Endothelial cell of umbilical vein (primary cell): ENCODE data around the gene ATP8A2. TPM values are rescaled to one million over a fixed set of nuclear protein-coding genes. Genes with fewer than 3 reads are reported as not detected.
"Not testable (repeated sequence)": the region's sequence is repeated elsewhere in the genome, so short reads cannot be mapped to it uniquely, and the experiment has no call there.

Experiments used
- BruUV-seq: library from RNA; stranded (reverse); fragments of 400-500 nt; replicated peaks from 2 replicates; lab custom pipeline; 2021; lab: Mats Ljungman, UMichigan
- CTCF ChIA-PET: fragments of 300-600, 350-600 bp; sonication (Branson Sonifier 250); formaldehyde crosslinking; loops from one replicate; lab custom pipeline; 2021; ENCODE audit warnings: antibody characterized with exemption, inconsistent platforms; lab: Charles Lee
- POLR2A ChIA-PET: fragments of 300-600, 350-600 bp; sonication (Branson Sonifier 250); formaldehyde crosslinking; loops from one replicate; lab custom pipeline; 2021; ENCODE audit warnings: antibody characterized with exemption, inconsistent platforms; lab: Charles Lee
- DNase-seq: peaks from one replicate; pipeline ENCODE4 v3.0.0-alpha.2; 2011; ENCODE audit warnings: low read depth, low spot score
- FAIRE-seq: peaks from 2 replicates; lab custom pipeline; 2011; peaks lifted over from hg19 to GRCh38; lab: Jason Lieb, UNC
- H2AFZ ChIP-seq: 2 replicates; pipeline ENCODE4 v1.6.0; 2012; ENCODE audit warnings: low read depth, low read length, control low read depth, inconsistent platforms
- H3K27ac ChIP-seq: 2 replicates; pipeline ENCODE4 v1.5.1; 2011; ENCODE audit warnings: low read depth, mild to moderate bottlenecking, control low read depth, low read length, moderate library complexity; ENCODE audit not compliant: insufficient read depth
- H3K27me3 ChIP-seq, 2 experiments: 2 replicates each; pipeline versions ENCODE4 v1.6.0 to v1.6.1; 2011; ENCODE audit warnings: low read length in 2 of 2, mixed read lengths in 1 of 2; ENCODE audit not compliant: control insufficient read depth in 2 of 2, insufficient read depth in 2 of 2
- H3K36me3 ChIP-seq, 2 experiments: 2 replicates in 1 of 2; 3 replicates in 1 of 2; pipeline ENCODE4 v1.5.1; 2011; ENCODE audit warnings: low read length in 2 of 2, mild to moderate bottlenecking in 1 of 2, moderate library complexity in 1 of 2; ENCODE audit not compliant: control insufficient read depth in 2 of 2, insufficient read depth in 2 of 2; ENCODE audit errors: extremely low read depth in 1 of 2
- H3K4me1 ChIP-seq: 3 replicates; pipeline ENCODE4 v1.5.1; 2011; ENCODE audit warnings: mild to moderate bottlenecking, low read length; ENCODE audit not compliant: control insufficient read depth, insufficient read depth; ENCODE audit errors: extremely low read depth
- H3K4me2 ChIP-seq: 2 replicates; pipeline ENCODE4 v1.6.1; 2011; ENCODE audit warnings: low read length, control low read depth, mixed read lengths; ENCODE audit not compliant: insufficient read depth
- H3K4me3 ChIP-seq, 3 experiments: fragments of 200-600 bp in 1 of 3; sonication (generic), shearing (Covaris generic) in 1 of 3; replicated peaks in 1 of 3; 2 replicates each; pipeline ENCODE4 v1.5.1; 2011 to 2016; ENCODE audit warnings: control low read depth in 3 of 3, low read length in 3 of 3, mild to moderate bottlenecking in 2 of 3, inconsistent platforms in 1 of 3, low read depth in 1 of 3, moderate library complexity in 1 of 3; ENCODE audit not compliant: insufficient read depth in 1 of 3
- H3K79me2 ChIP-seq: 2 replicates; pipeline ENCODE4 v1.6.0; 2012; ENCODE audit warnings: low read length, inconsistent platforms; ENCODE audit not compliant: control insufficient read depth, insufficient read depth
- H3K9ac ChIP-seq: replicated peaks from 2 replicates; pipeline ENCODE3; 2011; ENCODE audit warnings: low read length, control low read depth; ENCODE audit not compliant: insufficient read depth; ENCODE audit errors: extremely low read depth
- H3K9me1 ChIP-seq: replicated peaks from 3 replicates; pipeline ENCODE4 v1.6.0; 2011; ENCODE audit warnings: mild to moderate bottlenecking, low read length; ENCODE audit not compliant: control insufficient read depth, insufficient read depth; ENCODE audit errors: extremely low read depth
- H3K9me3 ChIP-seq: replicated peaks from 2 replicates; pipeline ENCODE4 v1.5.1; 2012; ENCODE audit warnings: low read length, inconsistent platforms; ENCODE audit not compliant: control insufficient read depth, insufficient read depth
- H4K20me1 ChIP-seq: replicated peaks from 2 replicates; pipeline ENCODE3; 2011; ENCODE audit warnings: mild to moderate bottlenecking, low read length; ENCODE audit not compliant: control insufficient read depth, insufficient read depth; ENCODE audit errors: extremely low read depth
- EZH2 ChIP-seq: IDR thresholded peaks from 2 replicates; pipeline ENCODE4 v1.6.1; 2012; ENCODE audit warnings: borderline replicate concordance, low read depth, mild to moderate bottlenecking, moderate library complexity, low read length, inconsistent platforms; ENCODE audit not compliant: severe bottlenecking
- FOS ChIP-seq: IDR thresholded peaks from 2 replicates; pipeline ENCODE4 v1.6.1; 2011; ENCODE audit warnings: mild to moderate bottlenecking, low read length, moderate library complexity, borderline replicate concordance; ENCODE audit not compliant: insufficient read depth
- POLR2A ChIP-seq: IDR thresholded peaks from 2 replicates; pipeline ENCODE4 v1.6.1; 2012; ENCODE audit warnings: low read depth, mild to moderate bottlenecking, control low read depth, low read length
- POLR2AphosphoS5 ChIP-seq: IDR thresholded peaks from 2 replicates; pipeline ENCODE4 v1.6.1; 2012; ENCODE audit warnings: low read depth, mild to moderate bottlenecking, control low read depth, low read length, moderate library complexity; ENCODE audit not compliant: insufficient read depth
- dilution Hi-C: fragments of 300-500 bp; cut with MboI; formaldehyde crosslinking; loops from one replicate; pipeline ENCODE4 v1.15.0; 2019; ENCODE audit warnings: low sequenced_read_pairs; ENCODE audit not compliant: extremely low pct_ligation_motif_present
- intact Hi-C: fragments of 100-400 bp; cut with micrococcal nuclease; formaldehyde crosslinking; loops from one replicate; pipeline ENCODE4 v1.10.0; 2022
- polyA plus RNA-seq, 4 experiments: library from polyadenylated mRNA; depleted of rRNA in 3 of 4; stranded (reverse) in 3 of 4; unstranded in 1 of 4; fragments of >200 nt; gene quantifications; 2 replicates each; pipeline versions ENCODE4 v1.2.1 to v1.2.3, GENCODE V29; 2011 to 2012; ENCODE audit warnings: missing spikeins in 1 of 4
- total RNA-seq: library from RNA; stranded (reverse); gene quantifications from 2 replicates; pipeline ENCODE4 v1.2.3, GENCODE V29; 2021
- TF ChIP-seq, protein P1 (sequence below): IDR thresholded peaks from 2 replicates; pipeline ENCODE4 v1.6.1; 2011; ENCODE audit not compliant: insufficient read depth, insufficient read length

The ATP8A2 gene
- total and polyA plus RNA-seq, 2 donors (not counting 3 experiments of a cell fraction or from before 2014, with no cell fraction given): 0.11 to 0.49 TPM

DNA sequence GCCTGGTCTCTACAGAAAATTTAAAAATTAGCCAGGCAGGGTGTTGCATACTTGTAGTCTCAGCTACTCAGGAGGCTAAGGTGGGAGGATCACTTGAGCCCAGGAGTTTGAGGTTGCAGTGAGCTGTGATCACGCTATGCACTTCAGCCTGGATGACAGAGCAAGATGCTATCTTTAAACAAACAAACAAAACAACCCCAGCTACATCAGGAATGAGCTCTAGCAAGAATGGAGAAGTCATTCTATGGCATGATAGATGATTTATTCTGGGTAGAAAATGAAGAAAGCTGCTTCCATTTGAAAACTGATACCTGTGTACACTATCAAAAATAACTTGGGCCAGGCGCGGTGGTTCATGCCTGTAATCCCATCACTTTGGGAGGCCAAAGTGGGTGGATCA lies 695.8 kb downstream of the ATP8A2 start:
- no peaks in the 10 kb centered on the region for H3K9me3 ChIP-seq
- H2AFZ ChIP-seq: no peak overlapping the region
- no peaks in the 10 kb centered on the region for H3K27me3 ChIP-seq
- POLR2A ChIA-PET: no interaction called here
- H3K4me2 ChIP-seq: no peak overlapping the region
- FAIRE-seq (no peak), DNase-seq (no peak)
- no peaks in the 10 kb centered on the region for H4K20me1 ChIP-seq
- no peak overlapping the region for H3K9ac ChIP-seq
- dilution Hi-C loops (no loop called here), intact Hi-C loops (no loop called here)
- no peaks in the 10 kb centered on the region for H3K4me1 ChIP-seq
- H3K27ac ChIP-seq: no peak overlapping the region
- H3K79me2 ChIP-seq: no peaks in the 10 kb centered on the region
- H3K36me3 ChIP-seq: no peaks in the 10 kb centered on the region
- CTCF ChIA-PET: interaction anchor here (0.9 to 7.1 kb wide), 3 partner anchors 239 to 552 kb away, joined by 3 to 53 read pairs (median 26); no protein-coding TSS in a partner anchor
- no peak overlapping the region for H3K4me3 ChIP-seq
- no peak for TF ChIP-seq FOS
- TF ChIP-seq, protein P1, sequence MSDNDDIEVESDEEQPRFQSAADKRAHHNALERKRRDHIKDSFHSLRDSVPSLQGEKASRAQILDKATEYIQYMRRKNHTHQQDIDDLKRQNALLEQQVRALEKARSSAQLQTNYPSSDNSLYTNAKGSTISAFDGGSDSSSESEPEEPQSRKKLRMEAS: no peak
- no peak for TF ChIP-seq POLR2AphosphoS5
- no peak for TF ChIP-seq EZH2
- no peak for TF ChIP-seq POLR2A
- no TSS peak for BruUV-seq
- no peaks in the 10 kb centered on the region for H3K9me1 ChIP-seq

- POLR2A ChIA-PET, H4K20me1 ChIP-seq, intact Hi-C loops, H2AFZ ChIP-seq, H3K4me2 ChIP-seq, H3K27me3 ChIP-seq, H3K4me3 ChIP-seq, H3K9me1 ChIP-seq, BruUV-seq, dilution Hi-C loops, H3K27ac ChIP-seq, DNase-seq, FAIRE-seq, H3K36me3 ChIP-seq, H3K79me2 ChIP-seq, H3K4me1 ChIP-seq, H3K9me3 ChIP-seq, H3K9ac ChIP-seq: not testable (repeated sequence)
- CTCF ChIA-PET: interaction anchor here (0.9 to 7.1 kb wide), 3 partner anchors 240 to 553 kb away, joined by 3 to 53 read pairs (median 26); no protein-coding TSS in a partner anchor
Measured at GRCh38 chr13:26068372-26068771, 696.6 kb downstream of the ATP8A2 start.

GRCh38 chr13:26069642-26070041 lies 697.9 kb downstream of the ATP8A2 start:
- H3K36me3 ChIP-seq, BruUV-seq, H3K79me2 ChIP-seq, H3K4me1 ChIP-seq, H4K20me1 ChIP-seq, H3K27ac ChIP-seq, H3K4me2 ChIP-seq, H3K9me3 ChIP-seq, intact Hi-C loops, FAIRE-seq, DNase-seq, H3K9ac ChIP-seq, H2AFZ ChIP-seq, H3K27me3 ChIP-seq, POLR2A ChIA-PET, dilution Hi-C loops, H3K9me1 ChIP-seq, H3K4me3 ChIP-seq: not testable (repeated sequence)
- CTCF ChIA-PET: interaction anchor here (7.1 kb wide), 1 partner anchor 495 kb away, joined by 53 read pairs; no protein-coding TSS in a partner anchor
